Keratinocyte (primary cell): ENCODE data around the gene RERE. TPM values are rescaled to one million over a fixed set of nuclear protein-coding genes. Genes with fewer than 3 reads are reported as not detected.

Source experiments
- DNase-seq: peaks from one replicate; pipeline ENCODE4 v3.0.0-alpha.2; 2011; ENCODE audit warnings: low read depth, missing footprints, low spot score
- FAIRE-seq: peaks from 2 replicates; lab custom pipeline; 2011; peaks lifted over from hg19 to GRCh38; lab: Jason Lieb, UNC
- H2AFZ ChIP-seq: 2 replicates; pipeline ENCODE4 v1.6.0; 2012; ENCODE audit warnings: low read length, control low read depth, inconsistent platforms; ENCODE audit not compliant: control insufficient read depth
- H3K27ac ChIP-seq: 2 replicates; pipeline ENCODE4 v1.5.1; 2011; ENCODE audit warnings: low read length; ENCODE audit not compliant: control insufficient read depth, insufficient read depth
- H3K27me3 ChIP-seq: 3 replicates; pipeline ENCODE4 v1.6.0; 2011; ENCODE audit warnings: low read length; ENCODE audit not compliant: control insufficient read depth, insufficient read depth; ENCODE audit errors: extremely low read depth
- H3K36me3 ChIP-seq, 2 experiments: 2 replicates in 1 of 2; 3 replicates in 1 of 2; pipeline ENCODE4 v1.5.1; 2011; ENCODE audit warnings: low read length in 2 of 2, mild to moderate bottlenecking in 1 of 2; ENCODE audit not compliant: control insufficient read depth in 2 of 2, insufficient read depth in 2 of 2; ENCODE audit errors: extremely low read depth in 1 of 2
- H3K4me1 ChIP-seq: 3 replicates; pipeline ENCODE4 v1.5.1; 2011; ENCODE audit warnings: low read length; ENCODE audit not compliant: control insufficient read depth, insufficient read depth; ENCODE audit errors: extremely low read depth
- H3K4me2 ChIP-seq: 3 replicates; pipeline ENCODE4 v1.6.0; 2011; ENCODE audit warnings: low read depth, low read length; ENCODE audit not compliant: control insufficient read depth, insufficient read depth; ENCODE audit errors: extremely low read depth
- H3K4me3 ChIP-seq, 3 experiments: fragments of 200-600 bp in 1 of 3; sonication (generic) in 1 of 3; 2 replicates in 2 of 3; 3 replicates in 1 of 3; pipeline ENCODE4 v1.5.1; 2011 to 2016; ENCODE audit warnings: low read length in 3 of 3, mild to moderate bottlenecking in 3 of 3, control low read depth in 2 of 3, inconsistent platforms in 1 of 3, low read depth in 1 of 3, mixed read lengths in 1 of 3, mixed run types in 1 of 3, moderate library complexity in 1 of 3; ENCODE audit not compliant: control insufficient read depth in 2 of 3, insufficient read depth in 2 of 3; ENCODE audit errors: extremely low read depth in 1 of 3
- H3K79me2 ChIP-seq: 2 replicates; pipeline ENCODE4 v1.6.0; 2012; ENCODE audit warnings: low read length; ENCODE audit not compliant: control insufficient read depth, insufficient read depth
- H3K9ac ChIP-seq: 3 replicates; pipeline ENCODE4 v1.6.0; 2011; ENCODE audit warnings: low read length; ENCODE audit not compliant: control insufficient read depth, insufficient read depth; ENCODE audit errors: extremely low read depth
- H3K9me1 ChIP-seq: 3 replicates; pipeline ENCODE4 v1.6.0; 2011; ENCODE audit warnings: low read length; ENCODE audit not compliant: control insufficient read depth, insufficient read depth; ENCODE audit errors: extremely low read depth
- H3K9me3 ChIP-seq: 2 replicates; pipeline ENCODE4 v1.5.1; 2012; ENCODE audit warnings: low read depth, low read length; ENCODE audit not compliant: control insufficient read depth
- H4K20me1 ChIP-seq: 3 replicates; pipeline ENCODE4 v1.6.0; 2011; ENCODE audit warnings: low read length; ENCODE audit not compliant: control insufficient read depth, insufficient read depth; ENCODE audit errors: extremely low read depth
- CTCF ChIP-seq, 3 experiments: IDR thresholded peaks in 1 of 3; conservative IDR thresholded peaks in 1 of 3; optimal IDR thresholded peaks in 1 of 3; 2 replicates in 2 of 3; 3 replicates in 1 of 3; pipeline versions ENCODE3 to v1.5.1; 2011; ENCODE audit warnings: low read length in 3 of 3, mild to moderate bottlenecking in 3 of 3, moderate library complexity in 2 of 3, control low read depth in 1 of 3, inconsistent platforms in 1 of 3; ENCODE audit not compliant: insufficient read depth in 2 of 3; ENCODE audit errors: extremely low read depth in 1 of 3
- EZH2 ChIP-seq: IDR thresholded peaks from one replicate; pipeline ENCODE4 v1.6.1; 2012; ENCODE audit warnings: inconsistent platforms, mild to moderate bottlenecking, low read length, moderate library complexity
- dilution Hi-C: fragments of 300-500 bp; cut with MboI; formaldehyde crosslinking; loops from one replicate; pipeline ENCODE4 v1.7.0; 2020; ENCODE audit warnings: low sequenced_read_pairs; ENCODE audit not compliant: extremely low pct_ligation_motif_present
- polyA plus RNA-seq, 5 experiments: library from polyadenylated mRNA; depleted of rRNA in 3 of 5; stranded (reverse) in 3 of 5; stranded (forward) in 1 of 5; unstranded in 1 of 5; fragments of >200 nt; gene quantifications; 1 replicate in 1 of 5; 2 replicates in 3 of 5; 3 replicates in 1 of 5; pipeline versions ENCODE4 v1.2.1 to v1.2.3, GENCODE V29; 2011 to 2012; ENCODE audit warnings: missing spikeins in 2 of 5, low read depth in 1 of 5, low replicate concordance in 1 of 5

Gene RERE
- polyA plus RNA-seq, 1 donor (not counting 4 experiments of a cell fraction or from before 2014, with no cell fraction given) = 3.8 TPM

DNA sequence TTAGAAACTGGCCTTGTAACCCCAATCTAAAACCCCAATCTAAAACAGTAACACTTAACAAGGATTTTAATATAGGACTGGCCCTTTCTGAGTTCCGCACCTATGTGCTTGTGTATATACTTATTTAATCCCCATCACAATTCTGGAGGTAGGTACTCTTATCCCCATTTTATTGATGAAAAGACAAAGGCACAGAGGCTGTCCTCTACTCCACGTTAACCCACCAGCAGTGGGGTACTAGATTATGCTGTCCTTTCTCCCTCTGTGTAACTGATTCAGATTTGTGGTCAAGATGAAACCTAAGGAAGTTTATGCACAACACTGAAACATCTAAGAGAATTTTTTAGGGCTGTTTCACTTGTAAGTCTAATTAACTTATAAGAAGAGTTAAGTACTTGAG lies 175.3 kb downstream of the RERE start:
- Histone ChIP-seq H3K4me1 (no peaks in the 10 kb centered on the region), H3K9ac (no peak overlapping the region), H3K4me3 (no peak overlapping the region), H4K20me1 (no peaks in the 10 kb centered on the region), H3K27ac (no peak overlapping the region), H3K36me3 (no peaks in the 10 kb centered on the region), H3K27me3 (no peaks in the 10 kb centered on the region), H3K9me1 (no peaks in the 10 kb centered on the region), H2AFZ (no peak overlapping the region), H3K9me3 (no peaks in the 10 kb centered on the region), H3K4me2 (no peak overlapping the region), H3K79me2 (peaks cover 5% of the 10 kb centered on the region)
- dilution Hi-C loops = loop anchor here (25.0 kb wide), 1 partner anchor 95 kb away; no protein-coding TSS in a partner anchor
- no peak for TF ChIP-seq CTCF (optimal IDR thresholded peaks at IDR 0.05 in 1 of 3, IDR thresholded peaks at IDR 0.05 in 1 of 3, conservative IDR thresholded peaks at IDR 0.05 in 1 of 3; ENCODE audit: extremely low read depth in 1 of 3, insufficient read depth in 2 of 3, low read length in 3 of 3)
- no peak for TF ChIP-seq EZH2
- DNase-seq = no peak
- no peak for FAIRE-seq

- Histone ChIP-seq H3K79me2 (peaks cover under 1% of the 10 kb centered on the region), H3K27me3 (no peaks in the 10 kb centered on the region), H3K36me3 (no peaks in the 10 kb centered on the region), H3K9me1 (no peaks in the 10 kb centered on the region), H2AFZ (no peak overlapping the region), H3K9ac (no peak overlapping the region), H3K4me2 (no peak overlapping the region), H3K9me3 (no peaks in the 10 kb centered on the region), H3K4me3 (no peak overlapping the region), H4K20me1 (no peaks in the 10 kb centered on the region), H3K27ac (no peak overlapping the region), H3K4me1 (no peaks in the 10 kb centered on the region)
- DNase-seq = no peak
- TF ChIP-seq EZH2 = no peak
- no peak for TF ChIP-seq CTCF (optimal IDR thresholded peaks at IDR 0.05 in 1 of 3, IDR thresholded peaks at IDR 0.05 in 1 of 3, conservative IDR thresholded peaks at IDR 0.05 in 1 of 3; ENCODE audit: extremely low read depth in 1 of 3, insufficient read depth in 2 of 3, low read length in 3 of 3)
- dilution Hi-C loops = loop anchor here (25.0 kb wide), 1 partner anchor 96 kb away; no protein-coding TSS in a partner anchor
- FAIRE-seq = no peak
Observed at GRCh38 chr1:8641377-8641997, 176.0 kb downstream of the RERE start.
